Amygdala (tissue), 56 donors: Measurements from ENCODE around the gene CEP290.
"Not testable (repeated sequence)": the region's sequence is repeated elsewhere in the genome, so short reads cannot be mapped to it uniquely, and the experiment has no call there.

Experiments used
- DNase-seq, 56 donors: peaks; one replicate each; lab custom pipeline; 2025; lab: John Stamatoyannopoulos, UW

The CEP290 gene

DNA sequence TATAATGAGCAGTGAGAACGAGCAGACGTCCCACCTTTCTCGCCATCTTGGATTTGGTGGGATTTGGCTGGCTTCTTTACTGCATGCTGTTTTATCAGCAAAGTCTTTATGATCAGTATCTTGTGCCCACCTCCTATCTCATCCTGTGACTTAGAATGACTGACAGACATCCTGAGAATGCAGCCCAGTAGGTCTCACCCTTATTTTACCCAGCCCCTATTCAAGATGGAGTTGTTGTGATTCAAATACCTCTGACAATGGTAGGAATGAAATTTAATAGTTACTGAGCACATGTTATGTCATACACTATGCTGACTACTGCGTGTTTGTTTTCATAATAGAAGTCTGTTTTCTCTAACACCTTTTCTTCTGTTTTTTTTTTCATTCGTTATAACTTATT lies 2.1 kb upstream of the CEP290 start:
- DNase-seq = no peak

DNA sequence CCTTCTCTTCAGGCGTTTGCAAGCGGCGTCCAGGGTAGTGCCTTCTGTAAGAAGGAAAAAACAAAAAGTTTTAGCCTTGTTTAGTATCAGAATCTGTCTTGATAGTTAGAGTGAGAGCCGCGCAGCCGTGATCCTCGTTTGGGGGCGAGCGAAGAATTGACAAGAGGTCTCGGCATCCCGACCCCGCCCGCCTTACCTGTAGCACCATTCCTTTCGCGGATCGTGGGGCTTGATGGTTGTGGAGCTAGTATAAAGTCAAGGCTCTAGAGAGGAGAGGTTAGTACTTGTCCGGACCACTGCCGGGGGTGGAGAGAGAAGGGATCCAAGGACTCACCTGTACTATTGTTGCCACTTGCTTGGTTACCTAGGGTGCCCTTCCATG lies 713 bp upstream of the CEP290 start:
- DNase-seq = peak in 15 of 56 donors; percentile 6 to 61 (median 25)

GRCh38 chr12:88141425-88141773 lies 489 bp downstream of the CEP290 start:
- DNase-seq = no peak

DNA sequence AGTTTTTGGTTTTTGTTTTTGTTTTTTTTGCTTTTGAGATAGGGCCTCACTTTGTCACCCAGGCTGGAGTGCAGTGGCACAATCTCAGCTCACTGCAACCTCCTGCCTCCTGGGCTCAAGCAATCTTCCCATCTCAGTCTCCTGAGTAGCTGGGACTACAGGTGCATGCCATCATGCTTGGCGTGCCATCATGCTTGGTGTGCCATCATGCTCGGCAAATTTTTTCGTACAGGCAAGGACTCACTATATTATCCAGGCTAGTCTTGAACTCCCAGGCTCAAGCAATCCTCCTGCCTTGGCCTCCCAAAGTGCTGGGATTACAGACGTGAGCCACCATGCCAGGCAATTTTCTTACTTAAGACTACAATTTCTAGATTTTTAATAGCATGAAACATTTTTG lies 2.2 kb downstream of the CEP290 start:
- DNase-seq = not testable (repeated sequence)

GRCh38 chr12:88133181-88133580 lies 8.7 kb downstream of the CEP290 start:
- not testable (repeated sequence) for DNase-seq

DNA sequence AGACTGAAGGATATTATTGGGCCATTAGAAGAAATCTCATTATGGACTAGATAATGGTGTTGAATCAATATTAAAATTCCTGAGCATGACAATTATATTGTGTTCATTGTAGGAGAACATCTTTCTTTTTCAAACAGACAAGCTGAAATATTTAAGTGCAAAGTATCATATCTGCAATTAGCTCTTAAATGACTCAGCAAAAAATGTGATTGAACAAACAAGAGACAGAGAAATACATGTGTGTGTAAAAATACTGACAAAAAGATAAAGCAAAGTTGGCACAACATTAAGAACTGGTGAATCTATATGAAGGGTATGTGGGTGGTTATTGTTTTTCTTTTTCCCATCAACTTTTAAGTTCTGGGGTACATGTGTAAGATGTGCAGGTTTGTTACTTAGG lies 9.5 kb downstream of the CEP290 start:
- no peak for DNase-seq

DNA sequence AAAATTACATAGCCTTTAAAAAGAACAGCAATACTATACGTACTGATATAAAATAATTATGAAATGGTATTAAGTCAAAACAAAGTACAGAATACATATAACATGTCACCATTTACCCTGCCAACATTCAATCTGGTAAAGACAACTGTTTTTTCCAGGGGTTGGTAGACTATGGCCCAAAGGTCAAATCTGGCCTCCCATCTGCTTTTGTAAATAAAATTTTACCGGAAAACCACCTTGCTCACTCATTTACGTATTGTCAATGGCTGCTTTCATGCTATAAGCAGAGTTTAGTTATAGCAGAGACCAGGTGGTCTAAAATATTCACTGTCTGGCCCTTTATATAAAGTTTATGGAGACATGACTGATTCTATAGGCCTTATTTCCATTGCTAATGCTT lies 14.0 kb downstream of the CEP290 start:
- no peak for DNase-seq

GRCh38 chr12:88127099-88127498 lies 14.8 kb downstream of the CEP290 start:
- no peak for DNase-seq

- no peak for DNase-seq
Observed at GRCh38 chr12:88122666-88123065, 19.2 kb downstream of the CEP290 start.

- no peak for DNase-seq
Observed at GRCh38 chr12:88113871-88114270, 28.0 kb downstream of the CEP290 start.

GRCh38 chr12:88111074-88111652 lies 30.7 kb downstream of the CEP290 start:
- no peak for DNase-seq

DNA sequence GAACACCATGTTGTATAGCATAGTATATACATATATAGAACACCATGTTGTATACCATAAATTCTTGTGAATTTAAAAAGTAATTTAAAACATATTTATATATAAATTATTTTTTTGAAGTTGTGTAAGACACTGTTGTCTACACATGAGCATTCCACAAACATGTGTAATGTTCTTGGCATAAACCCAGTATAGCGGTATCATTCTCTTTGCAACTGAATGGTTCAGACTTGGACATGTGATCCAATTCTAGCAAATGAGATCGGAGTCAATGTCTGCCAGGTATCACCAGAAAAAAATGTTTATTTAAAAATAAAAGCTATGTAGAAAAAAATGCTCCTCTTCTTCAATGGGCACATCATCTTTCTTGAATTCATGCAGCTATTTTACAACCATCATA lies 33.9 kb downstream of the CEP290 start:
- DNase-seq = no peak

- DNase-seq = no peak
Observed at GRCh38 chr12:88093573-88093972, 48.3 kb downstream of the CEP290 start.

GRCh38 chr12:88092771-88093170 lies 49.1 kb downstream of the CEP290 start:
- DNase-seq = no peak

DNA sequence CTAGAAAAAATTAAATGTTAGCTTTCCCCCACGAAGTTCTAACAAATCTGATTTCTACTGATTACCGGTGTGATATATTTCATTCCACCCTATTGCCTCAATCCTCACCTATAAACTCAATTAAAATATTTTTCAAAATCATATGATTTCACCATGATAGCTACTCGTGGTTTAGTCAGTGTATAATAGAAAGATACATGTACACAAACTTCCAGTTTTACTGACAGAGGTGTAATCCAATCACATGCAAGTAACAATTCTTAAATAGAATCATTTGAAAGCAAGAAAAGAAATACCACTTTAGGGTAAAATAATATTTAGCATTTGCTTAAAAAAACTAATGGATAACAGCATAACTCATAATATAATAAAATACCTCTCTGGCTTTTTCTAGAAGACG lies 57.7 kb downstream of the CEP290 start:
- DNase-seq = no peak

GRCh38 chr12:88083634-88084033 lies 58.3 kb downstream of the CEP290 start:
- no peak for DNase-seq

DNA sequence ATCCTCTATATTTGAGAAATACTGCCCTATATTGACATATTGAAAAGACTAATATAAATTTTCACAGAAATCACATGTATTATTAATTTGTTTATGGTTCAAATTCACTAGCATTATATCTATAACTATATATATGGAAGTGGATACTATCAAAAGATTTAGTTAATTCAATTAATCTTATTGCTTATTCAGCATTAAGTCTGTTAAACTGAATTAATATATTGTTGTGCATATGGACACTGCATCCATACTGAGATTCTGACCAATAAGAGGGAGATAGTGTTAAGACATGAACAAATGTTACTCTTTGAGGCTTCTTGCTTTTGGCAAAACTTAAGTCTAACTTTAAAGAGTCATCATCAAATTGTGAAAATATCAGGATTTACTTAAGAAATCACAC lies 60.6 kb downstream of the CEP290 start:
- DNase-seq = no peak

DNA sequence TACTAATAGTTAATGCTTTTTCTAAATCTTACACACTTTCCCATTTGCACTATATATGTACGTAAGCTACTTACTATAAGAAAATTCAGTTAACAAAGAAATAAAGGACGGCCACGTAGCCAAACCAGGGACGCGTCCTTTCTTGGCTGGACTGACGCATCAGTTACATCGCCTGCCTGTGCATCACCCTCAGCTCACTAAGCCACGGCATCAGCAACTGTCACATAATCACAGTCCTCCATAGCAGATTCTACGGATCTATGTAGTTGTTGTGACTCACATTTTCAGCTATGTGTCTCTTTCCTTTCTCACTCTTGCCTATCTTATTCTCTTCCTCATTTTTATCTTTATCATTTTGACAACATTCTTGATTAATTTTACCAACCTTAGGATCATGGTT lies 74.6 kb downstream of the CEP290 start:
- no peak for DNase-seq

DNA sequence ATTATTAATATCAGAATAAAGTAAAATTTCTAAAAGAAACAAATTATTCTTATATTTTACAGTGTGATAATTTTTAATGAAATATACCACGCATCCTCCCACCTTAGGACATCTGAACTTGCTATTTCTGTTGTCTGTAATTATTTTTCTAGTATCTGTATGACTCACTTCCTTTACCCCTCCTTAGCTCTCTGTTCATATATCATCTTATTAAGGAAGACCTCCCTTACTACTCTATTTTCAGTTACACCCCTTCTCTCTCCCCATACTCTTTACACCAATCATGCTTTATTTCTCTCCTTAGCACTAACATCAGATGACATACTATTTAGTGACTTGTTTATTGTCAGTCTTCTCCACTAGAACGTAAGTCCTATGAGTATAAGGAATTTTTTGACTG lies 78.5 kb downstream of the CEP290 start:
- no peak for DNase-seq

DNA sequence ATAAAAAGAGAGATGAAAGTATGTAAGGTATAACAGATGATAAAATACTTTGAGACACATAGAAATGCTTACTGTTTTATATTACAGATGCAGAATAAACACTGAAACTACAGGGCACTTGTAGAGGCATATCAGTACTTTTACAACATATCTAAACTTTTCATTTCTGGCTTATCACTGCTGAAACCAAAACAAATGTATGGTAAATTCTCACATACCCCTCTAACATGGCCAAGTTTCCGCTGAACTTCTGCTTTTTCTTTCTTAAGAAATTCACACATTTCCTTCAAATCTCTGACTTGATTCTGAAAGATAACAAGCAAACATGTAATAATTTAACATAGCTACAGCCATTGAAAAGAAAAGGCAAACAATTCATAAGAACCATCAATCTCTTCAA lies 79.4 kb downstream of the CEP290 start:
- DNase-seq = no peak

DNA sequence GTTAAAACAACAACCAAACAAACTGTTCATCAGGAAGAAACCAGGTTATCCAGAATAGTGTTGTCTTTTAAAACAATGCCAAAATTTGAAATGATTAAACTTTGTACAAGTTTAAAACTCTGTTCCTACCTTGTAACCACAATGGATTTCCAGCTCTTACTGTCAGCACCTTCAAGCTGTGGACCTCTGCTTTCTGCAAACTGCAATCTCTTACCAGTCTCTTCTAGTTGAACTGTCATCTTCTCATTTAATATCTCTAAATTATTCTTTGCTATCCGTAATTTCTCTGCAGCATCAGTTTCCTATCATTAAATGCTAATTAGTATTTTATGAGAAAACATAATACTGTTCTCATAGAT lies 83.2 kb downstream of the CEP290 start:
- DNase-seq = no peak

- peak in 16 of 56 donors; percentile 0 to 30 (median 12) for DNase-seq
Observed at GRCh38 chr12:88057994-88058718, 83.7 kb downstream of the CEP290 start.

GRCh38 chr12:88056571-88056970 lies 85.3 kb downstream of the CEP290 start:
- DNase-seq = no peak
